ENCODE measurements around the gene MYOM1.

DNA sequence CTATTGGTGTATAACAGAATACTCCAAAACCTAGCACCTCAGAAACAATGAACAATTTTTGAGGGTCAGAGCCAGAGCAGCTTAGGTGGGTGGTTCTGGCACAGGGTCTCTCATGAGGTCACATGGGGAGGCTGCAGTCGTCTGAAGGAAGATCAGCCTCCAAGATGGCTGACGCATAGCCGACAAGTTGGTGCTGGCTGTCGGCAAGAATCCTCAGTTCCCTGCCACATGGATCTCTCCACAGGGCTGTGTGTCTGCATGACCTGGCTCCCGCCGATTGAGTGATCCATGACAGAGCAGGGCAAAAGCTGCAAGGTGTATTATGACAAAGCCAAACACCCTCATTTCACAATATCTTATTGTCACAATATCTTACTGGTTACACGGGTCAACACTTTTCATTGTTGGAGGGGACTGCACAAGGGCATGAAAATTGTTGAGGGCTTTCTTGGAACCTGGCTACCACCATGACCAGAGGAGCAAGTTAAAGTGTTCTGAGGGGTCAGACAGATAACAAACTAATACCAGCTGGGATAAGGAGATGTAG lies 46.4 kb upstream of the MYOM1 start:
- TF ChIP-seq POLR2A (IDR thresholded peaks at IDR 0.05) (no peak), CTCF (IDR thresholded peaks at IDR 0.05) (no peak), EP300 (IDR thresholded peaks at IDR 0.05) (no peak)

All from sigmoid colon (tissue), 4 donors.